Caco-2 (cell line): ENCODE measurements around the gene PCDHGB2. TPM values are rescaled to one million over a fixed set of nuclear protein-coding genes. Genes with fewer than 3 reads are reported as not detected.
"Not testable (repeated sequence)": the region's sequence is repeated elsewhere in the genome, so short reads cannot be mapped to it uniquely, and the experiment has no call there.

ENCODE experiments used
- BruUV-seq: library from RNA; stranded (reverse); fragments of 400-500 nt; replicated peaks from 2 replicates; lab custom pipeline; 2021; lab: Mats Ljungman, UMichigan
- CTCF ChIA-PET: fragments of 300-600 bp; sonication (Branson Sonifier 250); formaldehyde crosslinking; loops from one replicate; lab custom pipeline; 2022; ENCODE audit warnings: antibody characterized with exemption; lab: Charles Lee
- POLR2A ChIA-PET: fragments of 300-600 bp; sonication (Branson Sonifier 250); formaldehyde crosslinking; loops from one replicate; lab custom pipeline; 2022; ENCODE audit warnings: antibody characterized with exemption; lab: Charles Lee
- DNase-seq, 2 experiments: peaks; one replicate each; pipeline versions ENCODE4 v3.0.0 to v3.0.0-alpha.2; 2020 to 2022
- H3K27me3 ChIP-seq: replicated peaks from 2 replicates; pipeline ENCODE4 v1.6.0; 2011; ENCODE audit warnings: low read length; ENCODE audit not compliant: control insufficient read depth, insufficient read depth
- H3K36me3 ChIP-seq: 2 replicates; pipeline ENCODE4 v1.5.1; 2011; ENCODE audit warnings: low read length; ENCODE audit not compliant: control insufficient read depth, insufficient read depth
- H3K4me1 ChIP-seq: fragments of 250-450 bp; sonication (Bioruptor Pico); 2 replicates; pipeline ENCODE4 v1.5.1; 2020; ENCODE audit warnings: mild to moderate bottlenecking
- H3K4me3 ChIP-seq: 2 replicates; pipeline ENCODE4 v1.5.1; 2011; ENCODE audit warnings: low read depth, mild to moderate bottlenecking, control low read depth, low read length
- H3K9me3 ChIP-seq: fragments of 250-450 bp; sonication (Bioruptor Pico); 2 replicates; pipeline ENCODE4 v1.5.1; 2020; ENCODE audit warnings: mild to moderate bottlenecking, moderate library complexity
- H3K27ac Mint-ChIP-seq: one replicate; pipeline ENCODE4 v1.8.0; 2022; ENCODE audit warnings: mixed read lengths; ENCODE audit not compliant: unreplicated experiment
- H3K27me3 Mint-ChIP-seq: one replicate; pipeline ENCODE4 v1.8.0; 2022; ENCODE audit warnings: mixed read lengths; ENCODE audit not compliant: insufficient read depth, unreplicated experiment
- H3K36me3 Mint-ChIP-seq: one replicate; pipeline ENCODE4 v1.8.0; 2022; ENCODE audit warnings: mild to moderate bottlenecking, mixed read lengths; ENCODE audit not compliant: insufficient read depth, unreplicated experiment
- H3K4me1 Mint-ChIP-seq: one replicate; pipeline ENCODE4 v1.8.0; 2022; ENCODE audit warnings: low read depth, mixed read lengths; ENCODE audit not compliant: unreplicated experiment
- H3K4me3 Mint-ChIP-seq: one replicate; pipeline ENCODE4 v1.8.0; 2022; ENCODE audit warnings: mild to moderate bottlenecking, moderate library complexity, mixed read lengths; ENCODE audit not compliant: unreplicated experiment
- H3K9me3 Mint-ChIP-seq: one replicate; pipeline ENCODE4 v1.8.0; 2022; ENCODE audit warnings: mixed read lengths; ENCODE audit not compliant: unreplicated experiment
- intact Hi-C: fragments of 100-400 bp; cut with micrococcal nuclease; formaldehyde crosslinking; loops from one replicate; pipeline ENCODE4 v1.10.0; 2022; ENCODE audit not compliant: unreplicated experiment
- total RNA-seq: library from RNA; stranded (reverse); gene quantifications from 2 replicates; pipeline ENCODE4 v1.2.3, GENCODE V29; 2022
- TF ChIP-seq, protein P1 (sequence below), 2 experiments: fragments of 200-600 bp in 1 of 2; IDR thresholded peaks; 1 replicate in 1 of 2; 2 replicates in 1 of 2; pipeline versions ENCODE4 v1.5.1 to v1.8.0; 2011 to 2022; ENCODE audit warnings: antibody characterized with exemption in 1 of 2, control low read depth in 1 of 2, inconsistent platforms in 1 of 2, low read depth in 1 of 2, low read length in 1 of 2, mild to moderate bottlenecking in 1 of 2, moderate library complexity in 1 of 2; ENCODE audit not compliant: insufficient read depth in 1 of 2, severe bottlenecking in 1 of 2, unreplicated experiment in 1 of 2

The PCDHGB2 gene
- total RNA-seq, 1 experiment from 2014 or later, result 1.3 TPM

DNA sequence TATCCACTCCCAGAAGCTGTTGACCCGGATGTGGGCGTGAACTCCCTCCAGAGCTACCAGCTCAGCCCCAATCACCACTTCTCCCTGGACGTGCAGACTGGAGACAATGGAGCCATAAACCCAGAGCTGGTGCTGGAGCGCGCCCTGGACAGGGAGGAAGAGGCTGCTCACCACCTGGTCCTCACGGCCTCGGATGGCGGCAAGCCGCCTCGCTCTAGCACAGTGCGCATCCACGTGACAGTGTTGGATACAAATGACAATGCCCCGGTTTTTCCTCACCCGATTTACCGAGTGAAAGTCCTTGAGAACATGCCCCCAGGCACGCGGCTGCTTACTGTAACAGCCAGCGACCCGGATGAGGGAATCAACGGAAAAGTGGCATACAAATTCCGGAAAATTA, 33.5 kb downstream of the PCDHGB2 start:
- H3K9me3 ChIP-seq, result no peaks in the 10 kb centered on the region
- intact Hi-C loops, result no loop called here
- no peak overlapping the region for H3K4me3 ChIP-seq
- POLR2A ChIA-PET, result no interaction called here
- Mint-ChIP-seq H3K27me3 (no peaks in the 10 kb centered on the region), H3K4me3 (no peak overlapping the region), H3K27ac (no peak overlapping the region), H3K9me3 (peaks cover 19% of the 10 kb centered on the region), H3K4me1 (no peaks in the 10 kb centered on the region), H3K36me3 (no peaks in the 10 kb centered on the region)
- no peaks in the 10 kb centered on the region for H3K27me3 ChIP-seq
- no peaks in the 10 kb centered on the region for H3K36me3 ChIP-seq
- BruUV-seq, result no TSS peak
- TF ChIP-seq, protein P1, sequence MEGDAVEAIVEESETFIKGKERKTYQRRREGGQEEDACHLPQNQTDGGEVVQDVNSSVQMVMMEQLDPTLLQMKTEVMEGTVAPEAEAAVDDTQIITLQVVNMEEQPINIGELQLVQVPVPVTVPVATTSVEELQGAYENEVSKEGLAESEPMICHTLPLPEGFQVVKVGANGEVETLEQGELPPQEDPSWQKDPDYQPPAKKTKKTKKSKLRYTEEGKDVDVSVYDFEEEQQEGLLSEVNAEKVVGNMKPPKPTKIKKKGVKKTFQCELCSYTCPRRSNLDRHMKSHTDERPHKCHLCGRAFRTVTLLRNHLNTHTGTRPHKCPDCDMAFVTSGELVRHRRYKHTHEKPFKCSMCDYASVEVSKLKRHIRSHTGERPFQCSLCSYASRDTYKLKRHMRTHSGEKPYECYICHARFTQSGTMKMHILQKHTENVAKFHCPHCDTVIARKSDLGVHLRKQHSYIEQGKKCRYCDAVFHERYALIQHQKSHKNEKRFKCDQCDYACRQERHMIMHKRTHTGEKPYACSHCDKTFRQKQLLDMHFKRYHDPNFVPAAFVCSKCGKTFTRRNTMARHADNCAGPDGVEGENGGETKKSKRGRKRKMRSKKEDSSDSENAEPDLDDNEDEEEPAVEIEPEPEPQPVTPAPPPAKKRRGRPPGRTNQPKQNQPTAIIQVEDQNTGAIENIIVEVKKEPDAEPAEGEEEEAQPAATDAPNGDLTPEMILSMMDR (IDR thresholded peaks at IDR 0.05; ENCODE audit: insufficient read depth in 1 of 2, low read depth in 1 of 2, low read length in 1 of 2, severe bottlenecking in 1 of 2, unreplicated experiment in 1 of 2), result no peak
- no peak for DNase-seq
- H3K4me1 ChIP-seq, result no peaks in the 10 kb centered on the region
- CTCF ChIA-PET, result no interaction called here

DNA sequence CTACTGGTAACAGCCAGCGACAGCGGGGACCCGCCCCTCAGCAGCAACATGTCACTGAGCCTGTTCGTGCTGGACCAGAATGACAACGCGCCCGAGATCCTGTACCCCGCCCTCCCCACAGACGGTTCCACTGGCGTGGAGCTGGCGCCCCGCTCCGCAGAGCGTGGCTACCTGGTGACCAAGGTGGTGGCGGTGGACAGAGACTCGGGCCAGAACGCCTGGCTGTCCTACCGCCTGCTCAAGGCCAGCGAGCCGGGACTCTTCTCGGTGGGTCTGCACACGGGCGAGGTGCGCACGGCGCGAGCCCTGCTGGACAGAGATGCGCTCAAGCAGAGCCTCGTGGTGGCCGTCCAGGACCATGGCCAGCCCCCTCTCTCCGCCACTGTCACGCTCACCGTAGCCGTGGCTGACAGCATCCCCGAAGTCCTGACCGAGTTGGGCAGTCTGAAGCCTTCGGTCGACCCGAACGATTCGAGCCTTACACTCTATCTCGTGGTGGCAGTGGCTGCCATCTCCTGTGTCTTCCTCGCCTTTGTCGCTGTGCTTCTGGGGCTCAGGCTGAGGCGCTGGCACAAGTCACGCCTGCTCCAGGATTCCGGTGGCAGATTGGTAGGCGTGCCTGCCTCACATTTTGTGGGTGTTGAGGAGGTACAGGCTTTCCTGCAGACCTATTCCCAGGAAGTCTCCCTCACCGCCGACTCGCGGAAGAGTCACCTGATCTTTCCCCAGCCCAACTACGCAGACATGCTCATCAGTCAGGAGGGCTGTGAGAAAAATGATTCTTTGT, 34.8 kb downstream of the PCDHGB2 start:
- CTCF ChIA-PET, H3K27ac Mint-ChIP-seq, H3K27me3 Mint-ChIP-seq, POLR2A ChIA-PET, intact Hi-C loops, DNase-seq, H3K4me3 Mint-ChIP-seq, BruUV-seq, H3K27me3 ChIP-seq, H3K36me3 ChIP-seq, H3K4me1 Mint-ChIP-seq, H3K4me1 ChIP-seq, H3K36me3 Mint-ChIP-seq, H3K4me3 ChIP-seq, H3K9me3 Mint-ChIP-seq: not testable (repeated sequence)
- H3K9me3 ChIP-seq, result peaks cover 12% of the 10 kb centered on the region

DNA sequence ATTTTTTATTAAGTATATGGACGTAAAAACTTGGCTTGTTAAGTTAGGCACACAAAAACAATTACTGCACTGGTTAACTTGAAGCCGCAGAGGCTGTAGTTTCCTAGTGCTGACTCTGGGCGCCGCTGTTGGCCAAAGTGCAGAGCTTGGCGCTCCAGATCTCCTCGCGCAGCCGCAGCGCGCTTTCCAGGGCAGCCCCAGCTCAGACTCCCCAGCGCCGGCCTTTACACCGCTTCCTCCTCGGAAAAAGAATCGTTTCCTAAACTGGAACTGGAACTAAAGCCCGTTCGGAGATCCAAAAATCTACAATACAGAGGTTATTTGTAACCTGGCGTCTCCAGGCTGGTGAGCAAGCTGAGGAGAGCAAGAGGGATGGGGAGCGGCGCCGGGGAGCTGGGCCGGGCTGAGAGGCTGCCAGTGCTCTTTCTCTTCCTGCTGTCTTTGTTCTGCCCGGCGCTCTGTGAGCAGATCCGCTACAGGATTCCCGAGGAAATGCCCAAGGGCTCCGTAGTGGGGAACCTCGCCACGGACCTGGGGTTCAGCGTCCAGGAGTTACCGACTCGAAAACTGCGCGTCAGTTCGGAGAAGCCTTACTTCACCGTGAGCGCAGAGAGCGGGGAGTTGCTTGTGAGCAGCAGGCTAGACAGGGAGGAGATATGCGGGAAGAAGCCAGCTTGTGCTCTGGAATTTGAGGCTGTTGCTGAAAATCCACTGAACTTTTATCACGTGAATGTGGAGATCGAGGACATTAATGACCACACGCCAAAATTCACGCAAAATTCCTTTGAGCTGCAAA, 38.2 kb downstream of the PCDHGB2 start, which contains the start of gene PCDHGB5:
Gene PCDHGB5 (plus strand): TSS at position 192 of the 796 bp plus-strand sequence. CDS start 181 bp downstream, at position 373.
- peaks cover 17% of the 10 kb centered on the region for H3K9me3 ChIP-seq
- Mint-ChIP-seq H3K9me3 (peaks cover 11% of the 10 kb centered on the region), H3K4me3 (peak within 1 kb of the TSS; percentile 69)
- not testable (repeated sequence) for BruUV-seq, H3K27me3 ChIP-seq, H3K27me3 Mint-ChIP-seq, H3K4me1 ChIP-seq, H3K4me1 Mint-ChIP-seq, H3K27ac Mint-ChIP-seq, H3K36me3 Mint-ChIP-seq, H3K36me3 ChIP-seq
- peak; percentile 60 to 70 for DNase-seq
- TF ChIP-seq, protein P1 (IDR thresholded peaks at IDR 0.05; ENCODE audit: insufficient read depth in 1 of 2, low read depth in 1 of 2, low read length in 1 of 2, severe bottlenecking in 1 of 2, unreplicated experiment in 1 of 2), result peak; percentile 58 to 66
- peak within 1 kb of the TSS; percentile 47 for H3K4me3 ChIP-seq
- ChIA-PET POLR2A (interaction anchor here (1.3 kb wide), 1 partner anchor 167 kb away, joined by 3 read pairs; no protein-coding TSS in a partner anchor), CTCF (interaction anchor here (0.6 to 2.1 kb wide), 10 partner anchors 9 to 175 kb away, joined by 3 to 17 read pairs (median 5); partner anchors contain the start of genes PCDHB14, PCDHGB1 and PCDHGB3)
- intact Hi-C loops, result loop anchor here (1.0 kb wide), 1 partner anchor 159 kb away; no protein-coding TSS in a partner anchor
